G401 (cell line): Measurements from ENCODE around the gene SGF29. TPM values are rescaled to one million over a fixed set of nuclear protein-coding genes. Genes with fewer than 3 reads are reported as not detected.
"Not testable (repeated sequence)": the region's sequence is repeated elsewhere in the genome, so short reads cannot be mapped to it uniquely, and the experiment has no call there.

Experiments used
- DNase-seq: peaks from one replicate; pipeline ENCODE4 v3.0.0-alpha.2; 2015; ENCODE audit warnings: low spot score
- in situ Hi-C: cut with HindIII; loops from 2 replicates; pipeline ENCODE4 v1.10.0; 2016; ENCODE audit warnings: low sequenced_read_pairs, mixed read lengths
- total RNA-seq: library from RNA; depleted of rRNA; stranded (reverse); fragments of >200 nt; shearing (Covaris generic); gene quantifications from 2 replicates; pipeline ENCODE4 v1.2.3, GENCODE V29; 2014

The SGF29 gene
- total RNA-seq, 1 experiment from 2014 or later = 19.3 TPM

- no peak for DNase-seq
- in situ Hi-C loops = no loop called here
These were observed 35.3 kb downstream of the SGF29 start for GRCh38 chr16:28589069-28589468.

- in situ Hi-C loops = no loop called here
- DNase-seq = no peak
These were observed 36.2 kb downstream of the SGF29 start for GRCh38 chr16:28589930-28590329.

- DNase-seq = no peak
- in situ Hi-C loops = no loop called here
These were observed 36.9 kb downstream of the SGF29 start for GRCh38 chr16:28590384-28591340.

- in situ Hi-C loops = no loop called here
- DNase-seq = no peak
These were observed 37.6 kb downstream of the SGF29 start for GRCh38 chr16:28591355-28591754.

GRCh38 chr16:28592511-28592910, 38.8 kb downstream of the SGF29 start:
- in situ Hi-C loops = no loop called here
- DNase-seq = no peak

GRCh38 chr16:28592979-28593553, 39.3 kb downstream of the SGF29 start:
- in situ Hi-C loops = no loop called here
- no peak for DNase-seq

GRCh38 chr16:28595451-28595850, 41.7 kb downstream of the SGF29 start:
- DNase-seq = not testable (repeated sequence)

GRCh38 chr16:28596115-28596630, 42.5 kb downstream of the SGF29 start:
- in situ Hi-C loops = no loop called here
- no peak for DNase-seq

More at GRCh38 chr16:28595451-28595850, 41.7 kb downstream of the SGF29 start:
- in situ Hi-C loops = not testable (repeated sequence)

GRCh38 chr16:28596840-28597691, 43.3 kb downstream of the SGF29 start, which contains the start of gene SULT1A2:
Gene SULT1A2 (minus strand): TSS chr16:28597050. CDS start chr16:28595930, 1,120 bp downstream.
- in situ Hi-C loops = no loop called here
- no peak for DNase-seq

- DNase-seq = no peak
- in situ Hi-C loops = no loop called here
These were observed 44.1 kb downstream of the SGF29 start for GRCh38 chr16:28597692-28598261.

- in situ Hi-C loops, DNase-seq: not testable (repeated sequence)
These were observed 45.9 kb downstream of the SGF29 start for GRCh38 chr16:28599377-28600285.

GRCh38 chr16:28600965-28601364, 47.2 kb downstream of the SGF29 start:
- DNase-seq, in situ Hi-C loops: not testable (repeated sequence)

GRCh38 chr16:28601589-28601988, 47.9 kb downstream of the SGF29 start:
- in situ Hi-C loops, DNase-seq: not testable (repeated sequence)

GRCh38 chr16:28602062-28602461, 48.3 kb downstream of the SGF29 start:
- in situ Hi-C loops = not testable (repeated sequence)

GRCh38 chr16:28602529-28602928, 48.8 kb downstream of the SGF29 start:
- DNase-seq = no peak
- in situ Hi-C loops = no loop called here

More at GRCh38 chr16:28602062-28602461, 48.3 kb downstream of the SGF29 start:
- DNase-seq = not testable (repeated sequence)

- no peak for DNase-seq
- in situ Hi-C loops = no loop called here
These were observed 49.9 kb downstream of the SGF29 start for GRCh38 chr16:28603381-28604185.

GRCh38 chr16:28604186-28604565, 50.5 kb downstream of the SGF29 start:
- DNase-seq = no peak
- in situ Hi-C loops = no loop called here
